HG02970 (cell line): ENCODE data around the gene RAB44.

Experiments
- ATAC-seq: cut with Tn5 transposase; IDR thresholded peaks from one replicate; pipeline ENCODE4 v1.9.1; 2021; ENCODE audit warnings: mild to moderate bottlenecking, moderate library complexity, moderate number of reproducible peaks; ENCODE audit not compliant: unreplicated experiment, low FRiP score

The RAB44 gene

GRCh38 chr6:36685166-36685924 lies 12.3 kb upstream of the RAB44 start:
- ATAC-seq: no peak

DNA sequence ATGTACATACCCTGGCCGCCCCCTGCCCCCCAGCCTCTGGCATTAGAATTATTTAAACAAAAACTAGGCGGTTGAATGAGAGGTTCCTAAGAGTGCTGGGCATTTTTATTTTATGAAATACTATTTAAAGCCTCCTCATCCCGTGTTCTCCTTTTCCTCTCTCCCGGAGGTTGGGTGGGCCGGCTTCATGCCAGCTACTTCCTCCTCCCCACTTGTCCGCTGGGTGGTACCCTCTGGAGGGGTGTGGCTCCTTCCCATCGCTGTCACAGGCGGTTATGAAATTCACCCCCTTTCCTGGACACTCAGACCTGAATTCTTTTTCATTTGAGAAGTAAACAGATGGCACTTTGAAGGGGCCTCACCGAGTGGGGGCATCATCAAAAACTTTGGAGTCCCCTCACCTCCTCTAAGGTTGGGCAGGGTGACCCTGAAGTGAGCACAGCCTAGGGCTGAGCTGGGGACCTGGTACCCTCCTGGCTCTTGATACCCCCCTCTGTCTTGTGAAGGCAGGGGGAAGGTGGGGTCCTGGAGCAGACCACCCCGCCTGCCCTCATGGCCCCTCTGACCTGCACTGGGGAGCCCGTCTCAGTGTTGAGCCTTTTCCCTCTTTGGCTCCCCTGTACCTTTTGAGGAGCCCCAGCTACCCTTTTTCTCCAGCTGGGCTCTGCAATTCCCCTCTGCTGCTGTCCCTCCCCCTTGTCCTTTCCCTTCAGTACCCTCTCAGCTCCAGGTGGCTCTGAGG lies 11.5 kb upstream of the RAB44 start:
- ATAC-seq: no peak

GRCh38 chr6:36686668-36687513 lies 10.7 kb upstream of the RAB44 start:
- no peak for ATAC-seq

GRCh38 chr6:36688063-36688738 lies 9.4 kb upstream of the RAB44 start:
- no peak for ATAC-seq

- no peak for ATAC-seq
Measured at GRCh38 chr6:36688739-36689075, 8.9 kb upstream of the RAB44 start.

DNA sequence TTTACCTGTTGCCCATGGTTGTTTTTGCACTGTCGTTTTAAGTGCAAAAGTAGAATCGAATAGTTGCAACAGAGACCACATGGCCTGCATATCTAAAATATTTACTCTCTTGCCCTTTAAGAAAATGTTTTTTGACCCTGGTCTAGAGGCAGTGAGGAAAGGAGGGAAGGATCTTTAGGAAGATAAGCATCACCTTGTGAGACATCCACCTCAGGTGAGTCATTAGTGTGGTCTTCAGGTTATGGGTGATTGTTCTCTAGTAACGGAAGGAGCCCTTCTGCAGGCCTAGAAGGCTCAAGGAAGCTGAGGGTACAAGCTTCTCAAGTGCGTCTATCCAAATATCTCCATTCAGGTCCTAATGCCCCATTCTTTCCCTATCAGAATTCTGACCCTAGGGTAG lies 6.6 kb upstream of the RAB44 start:
- no peak for ATAC-seq

- no peak for ATAC-seq
Measured at GRCh38 chr6:36691612-36692011, 6.0 kb upstream of the RAB44 start.

DNA sequence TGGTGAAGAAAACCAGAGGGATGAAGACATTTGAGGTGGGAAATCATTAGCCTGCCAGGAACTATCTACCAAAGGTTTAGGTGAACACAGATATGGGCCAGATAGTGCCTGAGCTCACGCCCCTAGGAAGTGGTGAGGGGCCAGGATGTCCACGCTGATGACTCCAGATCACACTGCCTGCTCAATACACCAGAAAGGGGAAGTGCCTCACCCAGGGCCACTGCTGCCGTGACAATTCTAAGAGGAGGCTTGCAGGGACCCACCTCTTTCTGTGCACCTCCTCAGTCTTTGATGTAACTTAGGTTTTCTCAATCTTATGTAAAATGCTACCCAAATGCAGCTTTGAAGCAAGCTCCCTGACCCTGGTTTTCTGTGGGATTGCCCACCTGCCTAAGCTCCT lies 5.4 kb upstream of the RAB44 start:
- no peak for ATAC-seq

GRCh38 chr6:36692861-36693702 lies 4.5 kb upstream of the RAB44 start:
- no peak for ATAC-seq

DNA sequence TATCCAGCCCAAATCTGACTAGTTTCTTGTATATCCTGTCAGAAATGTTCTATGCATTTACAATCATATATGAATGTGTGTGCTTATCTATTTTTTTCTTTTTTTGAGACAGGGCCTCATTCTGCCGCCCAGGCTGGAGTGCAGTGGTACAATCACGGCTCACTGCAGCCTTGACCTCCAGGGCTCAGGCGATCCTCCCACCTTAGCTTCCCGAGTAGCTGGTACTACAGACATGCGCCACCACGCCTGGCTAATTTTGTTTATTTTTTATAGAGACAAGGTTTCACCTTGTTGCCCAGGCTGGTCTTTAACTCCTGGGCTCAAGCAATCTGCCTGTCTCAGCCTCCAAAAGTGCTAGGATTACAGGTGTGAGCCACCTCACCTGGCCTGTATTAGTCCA lies 3.0 kb upstream of the RAB44 start:
- no peak for ATAC-seq

DNA sequence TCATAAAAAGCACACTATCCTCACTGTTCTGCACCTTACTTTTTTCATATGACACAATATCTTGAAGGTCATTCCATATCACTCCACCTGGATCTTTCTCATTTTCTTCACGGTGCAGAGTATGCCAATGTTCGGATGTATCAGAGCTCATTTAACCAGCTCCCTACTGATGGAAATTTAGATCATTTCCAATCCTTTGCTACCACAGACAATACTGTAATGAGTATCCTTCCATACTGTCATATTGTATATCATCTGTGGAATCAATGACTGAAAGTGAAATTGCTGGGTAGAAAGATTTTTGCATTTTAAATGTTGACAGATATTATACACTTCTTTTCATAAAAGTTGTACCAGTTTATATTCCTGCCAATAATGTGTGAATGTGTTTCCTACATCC lies 2.2 kb upstream of the RAB44 start:
- ATAC-seq: no peak

DNA sequence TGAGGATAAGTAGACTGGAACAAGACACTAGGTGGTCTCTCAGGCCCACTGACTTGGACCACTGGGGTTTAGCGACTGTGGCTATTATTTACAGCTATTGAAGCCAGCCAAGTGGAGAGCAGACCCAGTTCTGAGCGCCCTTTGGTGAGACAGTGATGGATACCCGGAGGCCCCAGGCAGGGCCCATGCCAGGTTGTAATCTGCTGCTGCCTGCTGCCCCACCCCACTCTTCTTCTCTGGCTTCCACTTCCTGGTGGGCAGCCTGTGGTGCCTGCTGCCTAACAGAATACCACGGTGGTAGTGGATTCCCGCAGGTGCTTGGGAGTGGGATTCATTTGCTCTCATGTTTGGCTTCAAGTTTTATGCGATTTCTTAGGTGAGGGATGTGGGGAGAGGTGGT lies 570 bp downstream of the RAB44 start:
- ATAC-seq: no peak

- no peak for ATAC-seq
Measured at GRCh38 chr6:36698871-36699271, 1.2 kb downstream of the RAB44 start.

GRCh38 chr6:36699348-36699747 lies 1.7 kb downstream of the RAB44 start:
- no peak for ATAC-seq

DNA sequence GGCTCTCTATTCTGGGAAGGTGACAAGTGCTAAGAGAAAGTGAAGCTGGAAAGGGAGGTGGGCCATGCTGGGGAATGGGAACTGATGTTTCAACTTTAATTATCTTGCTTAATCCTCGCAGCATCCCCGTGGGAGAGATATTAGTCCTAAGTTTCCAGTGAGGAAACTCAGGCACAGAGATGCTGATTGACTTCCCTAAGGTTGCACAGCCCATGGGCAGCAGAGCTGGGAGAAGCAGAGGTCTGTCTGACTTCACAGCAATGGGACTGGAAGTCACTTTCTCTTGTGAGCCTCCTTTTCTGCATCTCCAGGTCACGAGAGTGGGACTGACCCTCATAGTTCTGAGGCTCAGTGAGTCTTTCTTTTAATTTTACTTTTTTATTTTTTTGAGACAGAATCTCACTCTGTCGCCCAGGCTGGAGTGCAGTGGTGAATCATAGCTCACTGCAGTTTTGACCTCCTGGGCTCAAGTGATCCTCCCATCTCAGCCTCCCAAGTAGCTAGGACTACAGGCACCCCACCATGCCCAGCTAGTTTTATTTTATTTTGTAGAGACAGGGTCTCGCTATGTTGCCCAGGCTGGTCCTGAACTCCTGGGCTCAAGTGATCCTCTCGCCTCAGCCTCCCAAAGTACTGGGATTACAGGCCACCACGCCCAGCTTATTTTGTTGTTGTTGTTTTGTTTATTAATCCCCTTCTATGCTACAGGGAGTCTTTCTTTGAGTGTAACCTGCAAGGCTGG lies 2.6 kb downstream of the RAB44 start:
- no peak for ATAC-seq

- ATAC-seq: no peak
Measured at GRCh38 chr6:36700831-36701230, 3.2 kb downstream of the RAB44 start.

DNA sequence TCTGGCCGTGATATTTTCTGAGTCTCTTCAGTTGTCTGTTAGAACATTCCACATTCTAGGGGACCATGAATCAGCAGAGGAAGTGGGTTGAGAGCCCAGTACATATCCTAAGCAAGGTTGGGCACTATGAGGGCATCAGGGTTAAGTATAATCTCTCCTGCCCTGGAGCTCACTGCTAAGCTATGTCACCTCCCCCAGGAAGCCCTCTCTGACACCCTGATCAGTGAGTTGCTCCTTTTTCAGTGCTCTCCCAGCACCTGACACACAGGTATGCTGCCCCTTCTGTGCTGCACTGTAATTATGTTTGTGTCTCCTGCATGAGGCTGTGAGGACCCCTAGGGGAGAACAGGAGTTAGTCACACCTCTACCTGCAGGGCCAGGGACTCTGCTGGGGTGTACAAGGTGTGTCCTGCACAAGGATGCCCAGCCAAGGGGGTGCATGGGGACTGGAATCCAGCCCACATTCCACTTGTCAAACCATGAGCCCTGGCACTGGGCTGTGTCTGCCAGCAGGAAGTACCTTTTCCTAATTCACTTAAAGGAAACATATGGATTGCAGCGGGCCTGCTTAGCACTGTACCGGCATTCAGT lies 3.9 kb downstream of the RAB44 start:
- no peak for ATAC-seq

GRCh38 chr6:36702656-36703055 lies 5.0 kb downstream of the RAB44 start:
- no peak for ATAC-seq

DNA sequence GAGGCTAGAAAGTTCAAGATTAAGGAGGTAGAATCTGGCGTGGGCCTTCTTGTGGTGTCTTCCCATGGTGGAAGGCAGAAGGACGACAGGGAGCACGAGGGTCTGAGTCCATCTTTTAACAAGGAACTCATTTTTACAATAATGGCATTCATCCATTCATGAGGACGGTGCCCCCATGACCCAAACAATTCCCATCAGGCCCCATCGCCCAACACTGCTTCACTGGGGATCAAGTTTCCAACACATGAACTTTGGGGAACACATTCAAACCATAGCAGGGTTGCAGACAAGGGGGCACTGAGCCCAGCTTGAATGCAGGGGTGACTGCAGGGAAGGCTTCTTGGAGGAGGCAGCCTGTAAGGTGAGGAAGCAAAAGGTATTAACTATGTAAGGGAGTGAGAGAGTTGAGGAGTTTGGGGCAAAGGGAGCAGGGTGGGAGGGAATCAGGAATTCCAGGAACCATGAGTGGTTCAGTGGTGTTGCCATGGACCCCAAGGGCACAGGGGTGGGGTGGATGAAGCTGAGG lies 5.5 kb downstream of the RAB44 start:
- ATAC-seq: no peak
